HL-60 (cell line): ENCODE results near the gene IZUMO1.

ENCODE experiments used
- DNase-seq, 2 experiments: peaks; one replicate each; pipeline ENCODE4 v3.0.0-alpha.2; 2010 to 2020; ENCODE audit warnings: low read depth in 1 of 2, low spot score in 1 of 2
- H3K27ac ChIP-seq: fragments of 250-450 bp; sonication (Bioruptor Pico); replicated peaks from 2 replicates; pipeline ENCODE4 v1.5.1; 2020; ENCODE audit warnings: mild to moderate bottlenecking, moderate library complexity
- H3K27me3 ChIP-seq: fragments of 250-450 bp; sonication (Bioruptor Pico); 2 replicates; pipeline ENCODE4 v1.5.1; 2021; ENCODE audit warnings: mild to moderate bottlenecking, moderate library complexity; ENCODE audit not compliant: insufficient read depth, poor library complexity, severe bottlenecking
- H3K4me3 ChIP-seq: replicated peaks from 2 replicates; pipeline ENCODE4 v1.5.1; 2011; ENCODE audit warnings: mild to moderate bottlenecking, control low read depth, low read length; ENCODE audit not compliant: insufficient read depth
- GABPA ChIP-seq: IDR thresholded peaks from 2 replicates; pipeline ENCODE4 v1.6.1; 2012; ENCODE audit warnings: low read depth
- POLR2AphosphoS5 ChIP-seq: IDR thresholded peaks from 2 replicates; pipeline ENCODE4 v1.6.1; 2012; ENCODE audit warnings: low read depth
- SPI1 ChIP-seq: IDR thresholded peaks from 2 replicates; pipeline ENCODE4 v1.6.1; 2012; ENCODE audit warnings: low read depth, mild to moderate bottlenecking, borderline replicate concordance
- TF ChIP-seq, protein P1 (sequence below): IDR thresholded peaks from 2 replicates; pipeline ENCODE4 v1.6.1; 2012; ENCODE audit warnings: low read depth; ENCODE audit not compliant: insufficient replicate concordance
- TF ChIP-seq, protein P2 (sequence below): IDR thresholded peaks from one replicate; pipeline ENCODE4 v1.5.1; 2011; ENCODE audit warnings: low read length, control low read depth, inconsistent platforms; ENCODE audit not compliant: insufficient read depth

Gene IZUMO1

DNA sequence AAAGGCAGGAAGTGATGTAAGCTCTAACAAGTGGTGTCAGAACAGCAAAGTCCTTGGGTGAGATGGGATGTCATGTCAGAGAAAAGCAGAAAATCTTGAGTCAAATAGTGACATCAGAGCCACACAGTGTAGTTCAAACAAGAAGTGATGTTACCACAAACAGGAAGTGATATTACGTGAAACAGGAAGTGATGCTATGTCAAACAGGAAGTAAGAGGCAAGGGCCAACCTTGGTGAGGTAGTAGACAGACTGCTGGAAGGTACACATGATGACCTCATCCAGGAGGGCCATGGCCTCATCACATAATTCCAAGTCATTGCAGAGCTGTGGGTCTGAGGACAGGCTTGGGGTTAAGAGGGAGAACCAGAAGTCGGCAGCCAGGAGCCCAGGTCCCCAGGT is 20.2 kb downstream of the IZUMO1 start:
- Histone ChIP-seq H3K27me3 (no peaks in the 10 kb centered on the region), H3K4me3 (no peak overlapping the region), H3K27ac (peak overlapping the region; percentile 25; the same call in 1 of the 2 replicates)
- peak; percentile 61 to 91 for DNase-seq
- TF ChIP-seq, protein P1, sequence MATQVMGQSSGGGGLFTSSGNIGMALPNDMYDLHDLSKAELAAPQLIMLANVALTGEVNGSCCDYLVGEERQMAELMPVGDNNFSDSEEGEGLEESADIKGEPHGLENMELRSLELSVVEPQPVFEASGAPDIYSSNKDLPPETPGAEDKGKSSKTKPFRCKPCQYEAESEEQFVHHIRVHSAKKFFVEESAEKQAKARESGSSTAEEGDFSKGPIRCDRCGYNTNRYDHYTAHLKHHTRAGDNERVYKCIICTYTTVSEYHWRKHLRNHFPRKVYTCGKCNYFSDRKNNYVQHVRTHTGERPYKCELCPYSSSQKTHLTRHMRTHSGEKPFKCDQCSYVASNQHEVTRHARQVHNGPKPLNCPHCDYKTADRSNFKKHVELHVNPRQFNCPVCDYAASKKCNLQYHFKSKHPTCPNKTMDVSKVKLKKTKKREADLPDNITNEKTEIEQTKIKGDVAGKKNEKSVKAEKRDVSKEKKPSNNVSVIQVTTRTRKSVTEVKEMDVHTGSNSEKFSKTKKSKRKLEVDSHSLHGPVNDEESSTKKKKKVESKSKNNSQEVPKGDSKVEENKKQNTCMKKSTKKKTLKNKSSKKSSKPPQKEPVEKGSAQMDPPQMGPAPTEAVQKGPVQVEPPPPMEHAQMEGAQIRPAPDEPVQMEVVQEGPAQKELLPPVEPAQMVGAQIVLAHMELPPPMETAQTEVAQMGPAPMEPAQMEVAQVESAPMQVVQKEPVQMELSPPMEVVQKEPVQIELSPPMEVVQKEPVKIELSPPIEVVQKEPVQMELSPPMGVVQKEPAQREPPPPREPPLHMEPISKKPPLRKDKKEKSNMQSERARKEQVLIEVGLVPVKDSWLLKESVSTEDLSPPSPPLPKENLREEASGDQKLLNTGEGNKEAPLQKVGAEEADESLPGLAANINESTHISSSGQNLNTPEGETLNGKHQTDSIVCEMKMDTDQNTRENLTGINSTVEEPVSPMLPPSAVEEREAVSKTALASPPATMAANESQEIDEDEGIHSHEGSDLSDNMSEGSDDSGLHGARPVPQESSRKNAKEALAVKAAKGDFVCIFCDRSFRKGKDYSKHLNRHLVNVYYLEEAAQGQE = no peak
- TF ChIP-seq SPI1 = peak; percentile 84
- TF ChIP-seq, protein P2, sequence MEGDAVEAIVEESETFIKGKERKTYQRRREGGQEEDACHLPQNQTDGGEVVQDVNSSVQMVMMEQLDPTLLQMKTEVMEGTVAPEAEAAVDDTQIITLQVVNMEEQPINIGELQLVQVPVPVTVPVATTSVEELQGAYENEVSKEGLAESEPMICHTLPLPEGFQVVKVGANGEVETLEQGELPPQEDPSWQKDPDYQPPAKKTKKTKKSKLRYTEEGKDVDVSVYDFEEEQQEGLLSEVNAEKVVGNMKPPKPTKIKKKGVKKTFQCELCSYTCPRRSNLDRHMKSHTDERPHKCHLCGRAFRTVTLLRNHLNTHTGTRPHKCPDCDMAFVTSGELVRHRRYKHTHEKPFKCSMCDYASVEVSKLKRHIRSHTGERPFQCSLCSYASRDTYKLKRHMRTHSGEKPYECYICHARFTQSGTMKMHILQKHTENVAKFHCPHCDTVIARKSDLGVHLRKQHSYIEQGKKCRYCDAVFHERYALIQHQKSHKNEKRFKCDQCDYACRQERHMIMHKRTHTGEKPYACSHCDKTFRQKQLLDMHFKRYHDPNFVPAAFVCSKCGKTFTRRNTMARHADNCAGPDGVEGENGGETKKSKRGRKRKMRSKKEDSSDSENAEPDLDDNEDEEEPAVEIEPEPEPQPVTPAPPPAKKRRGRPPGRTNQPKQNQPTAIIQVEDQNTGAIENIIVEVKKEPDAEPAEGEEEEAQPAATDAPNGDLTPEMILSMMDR = no peak
- TF ChIP-seq GABPA = peak; percentile 91
- no peak for TF ChIP-seq POLR2AphosphoS5

DNA sequence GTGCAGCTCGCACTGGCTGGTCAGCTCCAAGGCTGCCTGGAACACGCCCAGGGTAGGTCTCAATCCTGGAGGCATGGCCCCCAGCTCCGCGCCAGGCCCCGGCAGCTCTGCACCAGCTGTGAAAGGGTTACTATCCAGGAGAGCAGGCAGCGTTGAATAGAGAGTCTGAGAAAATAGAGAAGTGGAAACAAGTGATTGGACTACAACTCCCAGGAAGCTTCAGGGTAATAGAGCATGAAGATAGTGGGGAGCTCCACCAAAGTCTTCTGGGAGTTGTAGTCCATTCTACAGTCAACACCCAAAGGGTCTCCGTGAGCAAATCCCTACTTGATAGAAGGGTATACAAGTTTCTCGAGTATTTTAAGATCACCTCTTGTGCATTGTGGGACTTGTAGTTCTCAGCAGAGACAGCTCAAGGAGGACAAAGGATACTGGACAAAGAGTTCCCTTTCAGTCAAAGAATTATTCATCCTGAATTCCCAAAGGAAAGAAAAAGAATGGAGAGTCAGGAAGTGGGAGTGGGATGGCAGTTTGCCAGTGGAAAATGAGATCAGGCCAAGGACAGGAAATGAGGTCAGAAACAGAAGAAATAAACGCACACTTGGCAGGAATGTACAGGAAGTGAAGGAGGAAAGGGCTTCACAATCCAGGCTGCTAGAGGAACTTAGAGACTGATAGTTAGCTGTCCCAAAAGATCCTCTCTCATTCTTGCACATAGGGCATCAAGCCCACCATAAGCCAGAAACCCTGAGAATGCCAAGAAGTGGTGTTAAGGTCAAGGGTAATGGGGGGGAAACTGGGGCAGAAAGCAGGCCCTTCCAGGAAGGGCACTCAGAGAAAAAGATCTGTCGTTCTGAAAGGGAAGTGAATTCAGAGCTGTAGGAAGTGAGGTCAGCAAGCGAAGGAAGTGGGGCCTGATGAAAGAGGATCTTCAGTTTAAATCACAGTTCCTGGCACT is 21.6 kb downstream of the IZUMO1 start:
- peak overlapping the region; percentile 65 for H3K27ac ChIP-seq
- DNase-seq = peak; percentile 57 to 68
- peak; percentile 91 for TF ChIP-seq SPI1
- TF ChIP-seq GABPA = peak; percentile 54
- no peak for TF ChIP-seq POLR2AphosphoS5
- no peaks in the 10 kb centered on the region for H3K27me3 ChIP-seq
- H3K4me3 ChIP-seq = no peak overlapping the region

DNA sequence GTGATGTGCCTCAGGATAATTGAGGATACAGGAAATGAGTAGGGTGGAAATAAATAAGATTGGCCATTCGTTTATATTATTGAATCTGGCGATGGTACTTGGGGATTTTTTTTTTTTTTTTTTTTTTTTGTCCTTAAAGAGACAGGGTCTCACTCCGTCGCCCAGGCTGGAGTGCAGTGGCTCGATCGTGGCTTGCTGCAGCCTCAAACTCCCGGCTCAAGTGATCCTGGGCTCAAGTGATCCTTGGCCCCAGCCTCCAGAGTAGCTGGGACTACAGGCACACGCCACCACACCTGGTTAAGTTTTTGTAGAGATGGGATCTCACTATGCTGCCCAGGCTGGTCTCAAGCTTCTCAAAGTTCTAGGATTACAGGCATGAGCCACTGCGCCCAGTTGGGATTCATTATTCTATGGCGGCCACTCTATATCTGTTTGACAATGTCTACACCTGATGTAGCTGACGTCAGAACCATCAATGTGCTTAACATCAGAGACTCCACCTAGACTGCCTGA is 24.5 kb downstream of the IZUMO1 start:
- TF ChIP-seq, protein P2 = no peak
- TF ChIP-seq SPI1 = no peak
- no peak for DNase-seq
- Histone ChIP-seq H3K27me3 (no peaks in the 10 kb centered on the region), H3K27ac (no peak overlapping the region), H3K4me3 (no peak overlapping the region)

DNA sequence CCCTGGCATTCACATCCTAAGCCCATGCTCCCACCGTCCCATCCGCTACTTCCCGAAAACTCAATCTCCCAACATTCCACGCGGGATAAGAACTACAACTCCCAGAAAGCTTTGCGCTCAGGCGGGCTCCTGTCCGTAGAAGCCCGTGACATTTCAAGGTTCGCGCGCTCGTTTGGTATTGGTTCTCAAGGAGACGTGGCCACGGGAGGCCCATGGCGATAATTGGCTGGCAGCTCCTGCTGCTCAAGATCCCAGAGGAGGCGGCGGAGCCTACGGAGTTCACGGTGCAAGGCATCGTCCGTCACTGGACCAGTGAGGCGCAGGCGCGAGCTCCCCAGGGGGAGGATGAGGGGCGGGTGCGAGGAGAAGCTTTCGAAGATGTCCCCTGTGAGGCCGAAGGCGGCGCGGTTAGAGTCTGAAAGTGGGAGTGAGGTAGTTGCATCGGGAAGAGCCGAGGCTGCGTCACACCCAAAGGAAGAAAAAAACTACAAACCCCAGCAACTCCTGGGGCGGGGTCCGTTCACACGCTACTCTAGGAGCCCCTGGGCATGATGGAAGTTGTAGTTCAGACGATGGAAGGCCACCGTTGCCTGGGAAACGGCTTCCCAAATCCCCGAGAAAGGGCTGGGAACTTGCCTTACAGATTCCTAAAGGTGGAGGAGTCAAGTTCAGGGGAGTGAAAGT is 26.0 kb downstream of the IZUMO1 start:
- Histone ChIP-seq H3K27me3 (no peaks in the 10 kb centered on the region), H3K4me3 (peak overlapping the region; percentile 58), H3K27ac (peak overlapping the region; percentile 80)
- peak; percentile 64 to 97 for DNase-seq
- no peak for TF ChIP-seq POLR2AphosphoS5
- TF ChIP-seq, protein P2 = no peak
- no peak for TF ChIP-seq GABPA
- TF ChIP-seq SPI1 = no peak
- TF ChIP-seq, protein P1 = no peak
